GM18519 (cell line): ENCODE data around the gene LEMD3.
"Not testable (repeated sequence)": the region's sequence is repeated elsewhere in the genome, so short reads cannot be mapped to it uniquely, and the experiment has no call there.

Experiments
- ATAC-seq: cut with Tn5 transposase; IDR thresholded peaks from one replicate; pipeline ENCODE4 v1.9.1; 2021; ENCODE audit warnings: mild to moderate bottlenecking, moderate library complexity; ENCODE audit not compliant: unreplicated experiment, low FRiP score

The LEMD3 gene

DNA sequence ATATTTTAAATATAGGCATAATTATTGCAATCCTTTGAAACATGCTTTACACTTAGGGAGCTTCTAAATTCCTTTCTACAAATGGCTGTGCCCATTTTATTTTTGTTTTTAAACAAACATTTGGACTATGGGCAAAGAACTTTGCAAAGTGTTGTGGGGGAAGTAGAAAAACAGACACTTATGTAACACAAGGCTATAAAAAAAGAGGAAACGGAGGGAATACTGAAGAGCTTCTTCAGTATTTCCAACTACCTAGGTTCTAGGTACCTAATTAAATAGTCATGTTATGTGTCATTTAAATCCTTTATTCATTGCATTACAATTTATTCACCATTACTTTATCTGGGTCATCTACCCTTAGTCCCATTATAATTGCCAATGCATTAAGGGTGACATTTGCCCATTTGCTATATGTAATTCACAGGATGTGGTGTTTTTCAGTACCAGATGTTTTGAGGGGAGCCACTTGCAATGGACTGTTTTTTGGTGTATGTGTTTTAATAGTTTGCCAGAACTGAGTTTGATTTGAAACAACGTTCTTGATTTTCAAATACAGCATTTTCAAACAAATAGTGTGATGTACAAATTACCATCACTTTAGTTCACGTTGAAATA lies 107.6 kb downstream of the LEMD3 start:
- no peak for ATAC-seq

DNA sequence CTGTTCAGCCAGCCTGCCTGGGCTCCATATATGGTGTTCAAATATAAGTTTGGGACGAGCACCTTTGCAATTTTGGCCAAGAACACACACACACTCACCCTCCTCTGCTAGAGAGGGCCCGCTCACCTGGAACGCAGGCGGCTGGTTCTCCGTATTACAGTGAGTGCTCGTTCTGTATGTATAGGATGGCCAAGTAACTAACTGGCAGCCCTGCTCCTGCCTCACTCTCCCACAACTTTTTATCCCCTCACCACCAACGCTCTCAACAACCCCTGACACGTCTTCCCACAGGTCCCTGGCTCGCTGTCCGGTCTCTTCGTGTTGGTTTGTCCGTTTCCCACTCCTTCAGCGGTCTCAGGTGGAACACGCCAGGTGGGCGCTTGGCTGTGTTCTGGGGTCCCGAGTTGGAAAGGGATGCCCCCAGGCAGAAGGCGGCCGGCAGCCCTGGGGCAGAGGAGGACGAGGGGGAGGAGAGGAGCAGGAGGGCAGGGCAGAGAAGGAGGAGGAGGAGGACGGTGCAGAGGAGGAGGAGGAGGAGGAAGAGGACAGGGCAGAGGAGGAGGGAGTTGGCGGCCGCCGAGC lies 108.7 kb downstream of the LEMD3 start:
- ATAC-seq, result no peak

DNA sequence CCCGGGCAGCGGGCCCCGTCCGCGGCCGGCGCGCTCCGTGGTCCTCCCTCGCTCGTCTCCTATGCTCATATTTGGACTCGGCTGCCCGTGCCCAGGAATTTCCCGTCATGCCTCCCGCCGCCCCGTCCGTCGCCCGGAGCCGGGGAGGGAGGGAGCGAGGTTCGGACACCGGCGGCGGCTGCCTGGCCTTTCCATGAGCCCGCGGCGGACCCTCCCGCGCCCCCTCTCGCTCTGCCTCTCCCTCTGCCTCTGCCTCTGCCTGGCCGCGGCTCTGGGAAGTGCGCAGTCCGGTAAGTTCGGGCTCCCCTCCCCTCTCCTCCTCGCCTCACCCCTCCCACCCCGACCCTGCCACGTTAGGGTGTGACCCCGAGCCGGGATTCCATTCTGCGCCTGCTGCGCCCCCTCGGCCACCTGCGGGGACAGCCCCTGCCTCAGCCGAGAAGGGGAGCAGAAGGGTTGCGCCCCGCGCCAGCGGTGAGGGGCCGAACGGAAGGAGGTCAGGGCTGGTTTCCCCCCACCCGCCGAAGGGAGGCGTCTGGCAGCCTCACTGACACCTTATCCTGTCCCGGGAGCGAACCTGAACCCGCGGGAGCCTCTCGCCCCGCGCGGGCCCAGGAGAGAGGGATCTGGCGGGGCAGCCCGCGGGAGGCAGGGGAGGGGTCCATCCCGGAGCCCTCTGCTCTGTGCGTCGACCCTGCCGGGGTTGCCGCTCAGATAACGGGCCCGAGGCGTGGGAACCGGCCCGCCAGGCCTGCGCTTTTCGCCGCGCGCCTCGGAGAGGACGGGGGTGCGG lies 109.4 kb downstream of the LEMD3 start, which contains the start of gene MSRB3:
Gene MSRB3, plus strand, starts transcription at position 108 of the 793 bp plus-strand sequence. CDS start 29,897 bp downstream, outside the sequence.
- ATAC-seq, result no peak

- ATAC-seq, result no peak
These were observed 110.2 kb downstream of the LEMD3 start for GRCh38 chr12:65279369-65280112.

DNA sequence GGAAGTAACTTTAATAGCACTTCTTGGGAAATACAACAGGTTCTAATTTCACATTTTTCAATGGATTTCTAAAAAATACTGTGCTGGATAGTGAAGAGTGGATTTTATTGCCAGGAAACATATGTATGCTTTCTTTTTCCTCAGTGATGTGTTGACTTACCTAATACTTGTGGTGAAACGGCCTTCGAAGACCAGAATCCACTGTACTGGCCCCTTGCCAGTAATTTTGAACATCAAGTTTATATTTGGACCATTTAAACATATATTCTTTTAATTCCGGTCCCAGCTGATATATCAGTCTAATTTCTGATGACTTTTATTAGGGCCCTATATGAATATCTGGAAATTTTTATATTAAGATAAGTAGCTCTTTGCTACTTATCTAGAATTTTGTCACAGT lies 110.9 kb downstream of the LEMD3 start:
- no peak for ATAC-seq

- no peak for ATAC-seq
These were observed 113.5 kb downstream of the LEMD3 start for GRCh38 chr12:65282840-65283239.

- ATAC-seq, result not testable (repeated sequence)
These were observed 116.1 kb downstream of the LEMD3 start for GRCh38 chr12:65285532-65285931.

DNA sequence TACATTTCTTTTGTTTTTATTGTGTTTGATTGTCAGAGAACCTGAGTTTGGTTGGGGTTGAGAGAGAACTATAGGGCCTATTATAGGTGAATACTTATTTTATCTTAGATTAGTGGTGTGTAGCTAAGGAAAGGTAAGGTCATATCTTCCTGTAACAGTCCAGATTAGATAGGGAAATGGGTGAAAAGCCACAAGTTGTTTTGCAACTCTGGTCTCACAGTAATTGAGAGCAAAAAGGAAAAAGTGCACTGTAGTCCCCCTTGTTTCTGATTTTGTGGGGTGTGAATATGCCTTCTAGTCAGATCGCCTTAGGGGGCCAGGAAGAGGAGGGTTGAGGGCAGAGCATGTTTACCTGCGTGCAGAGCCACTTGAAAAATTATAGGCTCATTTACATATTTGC lies 118.0 kb downstream of the LEMD3 start:
- no peak for ATAC-seq

DNA sequence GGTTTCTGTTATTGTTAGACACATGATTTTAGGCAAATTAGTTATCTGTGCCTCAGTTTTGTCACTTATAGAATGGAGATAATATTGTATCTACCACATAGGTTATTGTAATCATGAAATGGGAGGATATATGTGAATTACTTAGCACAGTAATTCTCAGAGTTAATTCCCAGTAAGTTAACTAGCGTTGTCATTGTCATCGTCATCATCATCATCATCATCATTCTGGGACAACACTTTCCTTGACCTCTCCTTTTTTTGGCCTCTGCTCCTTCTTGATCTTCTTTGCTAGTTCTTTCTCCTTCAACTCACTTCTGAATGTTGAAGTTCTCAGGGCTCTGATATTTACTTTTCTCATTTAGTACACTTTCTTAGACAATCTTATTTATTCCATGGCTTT lies 122.9 kb downstream of the LEMD3 start:
- ATAC-seq, result no peak

GRCh38 chr12:65293735-65294134 lies 124.4 kb downstream of the LEMD3 start:
- no peak for ATAC-seq

DNA sequence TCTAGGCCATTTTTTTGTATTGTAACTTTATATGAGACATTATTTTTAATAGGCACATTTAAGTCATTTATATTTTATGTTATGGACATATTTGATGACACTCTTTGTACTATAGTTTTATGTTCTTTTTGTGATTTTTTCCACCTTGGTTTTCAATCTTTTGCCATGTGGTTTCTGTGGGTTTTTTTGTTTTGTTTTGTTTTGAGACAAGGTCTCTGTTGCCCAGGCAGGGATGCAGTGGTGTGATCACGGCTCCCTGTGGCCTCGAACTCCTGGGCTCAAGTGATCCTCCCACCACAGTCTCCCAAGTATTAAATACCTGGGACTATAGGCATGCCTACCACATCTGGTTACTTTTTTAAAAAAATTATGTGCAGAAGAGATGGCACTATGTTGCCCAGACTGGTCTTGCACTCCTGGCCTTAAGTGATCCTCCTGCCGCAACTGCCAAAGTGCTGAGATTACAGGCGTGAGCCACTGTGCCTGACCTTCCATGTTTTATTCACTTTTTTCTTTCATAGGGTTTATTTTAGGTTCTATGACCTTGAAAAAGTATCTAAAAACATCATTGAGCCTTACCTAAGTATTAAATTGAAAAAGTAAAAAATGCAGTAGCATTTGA lies 125.4 kb downstream of the LEMD3 start:
- ATAC-seq, result no peak

DNA sequence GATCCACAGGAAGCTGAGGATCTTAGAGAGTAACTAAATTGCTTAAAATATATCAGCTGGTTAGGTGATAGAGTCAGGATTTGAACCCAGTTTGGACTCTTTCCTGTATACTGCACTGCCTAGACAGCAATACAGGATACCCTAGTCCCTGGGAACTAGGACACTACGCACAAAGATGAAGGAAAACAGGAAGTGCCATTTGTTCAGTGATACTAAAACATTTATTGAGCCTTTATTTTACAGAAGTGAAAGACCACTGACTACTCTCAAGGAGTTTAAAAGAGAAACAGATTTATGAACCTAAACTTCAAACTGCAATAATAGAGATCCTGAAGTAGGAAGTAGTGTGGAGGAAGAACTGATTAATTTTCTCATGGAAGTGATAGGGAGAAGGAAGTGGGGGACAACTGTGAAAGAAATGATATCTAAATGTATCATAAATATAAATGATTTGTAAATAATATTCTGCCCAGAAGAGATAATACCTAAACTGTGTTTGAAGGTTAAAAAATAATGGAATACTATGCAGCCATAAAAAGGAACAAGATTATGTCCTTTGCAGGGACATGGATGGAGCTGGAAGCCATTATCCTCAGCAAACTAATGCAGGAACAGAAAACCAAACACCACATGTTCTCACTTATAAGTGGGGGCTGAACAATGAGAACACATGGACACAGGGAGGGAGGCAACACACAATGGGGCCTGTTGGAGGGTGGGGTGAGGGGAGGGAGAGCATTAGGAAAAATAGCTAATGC lies 127.3 kb downstream of the LEMD3 start:
- ATAC-seq, result no peak
